ENCODE results near the gene PDE2A. TPM values are rescaled to one million over a fixed set of nuclear protein-coding genes. Genes with fewer than 3 reads are reported as not detected.

Gene PDE2A
- polyA plus RNA-seq, 1 donor (not counting 4 experiments of a cell fraction or from before 2014, with no cell fraction given) = 0.38 TPM

GRCh38 chr11:72626414-72626936 lies 47.7 kb downstream of the PDE2A start:
- no peak overlapping the region for H3K4me3 ChIP-seq (ENCODE audit: control insufficient read depth in 2 of 3, extremely low read depth in 1 of 3, insufficient read depth in 2 of 3, low read depth in 1 of 3, low read length in 3 of 3)
- H4K20me1 ChIP-seq (ENCODE audit: control insufficient read depth, extremely low read depth, insufficient read depth, low read length) = no peaks in the 10 kb centered on the region
- no peak for DNase-seq (ENCODE audit: low read depth, low spot score)
- FAIRE-seq = no peak
- H3K27ac ChIP-seq (ENCODE audit: control insufficient read depth, insufficient read depth, low read length) = no peak overlapping the region
- TF ChIP-seq CTCF (optimal IDR thresholded peaks at IDR 0.05 in 1 of 3, IDR thresholded peaks at IDR 0.05 in 1 of 3, conservative IDR thresholded peaks at IDR 0.05 in 1 of 3; ENCODE audit: extremely low read depth in 1 of 3, insufficient read depth in 2 of 3, low read length in 3 of 3) (no peak), EZH2 (IDR thresholded peaks at IDR 0.05; ENCODE audit: low read length) (no peak)
- H3K9me3 ChIP-seq (ENCODE audit: control insufficient read depth, low read depth, low read length) = no peaks in the 10 kb centered on the region
- no peaks in the 10 kb centered on the region for H3K79me2 ChIP-seq (ENCODE audit: control insufficient read depth, insufficient read depth, low read length)
- no peaks in the 10 kb centered on the region for H3K4me1 ChIP-seq (ENCODE audit: control insufficient read depth, extremely low read depth, insufficient read depth, low read length)
- dilution Hi-C loops (cut with MboI; ENCODE audit: extremely low pct_ligation_motif_present, low sequenced_read_pairs) = no loop called here
- H3K9ac ChIP-seq (ENCODE audit: control insufficient read depth, extremely low read depth, insufficient read depth, low read length) = no peak overlapping the region
- H3K36me3 ChIP-seq (ENCODE audit: control insufficient read depth in 2 of 2, extremely low read depth in 1 of 2, insufficient read depth in 2 of 2, low read length in 2 of 2) = no peaks in the 10 kb centered on the region
- H2AFZ ChIP-seq (ENCODE audit: control insufficient read depth, low read length) = no peak overlapping the region
- peaks cover 16% of the 10 kb centered on the region for H3K27me3 ChIP-seq (ENCODE audit: control insufficient read depth, extremely low read depth, insufficient read depth, low read length)
- no peak overlapping the region for H3K4me2 ChIP-seq (ENCODE audit: control insufficient read depth, extremely low read depth, insufficient read depth, low read depth, low read length)
- no peaks in the 10 kb centered on the region for H3K9me1 ChIP-seq (ENCODE audit: control insufficient read depth, extremely low read depth, insufficient read depth, low read length)

- no peaks in the 10 kb centered on the region for H3K9me1 ChIP-seq (ENCODE audit: control insufficient read depth, extremely low read depth, insufficient read depth, low read length)
- H2AFZ ChIP-seq (ENCODE audit: control insufficient read depth, low read length) = no peak overlapping the region
- H3K79me2 ChIP-seq (ENCODE audit: control insufficient read depth, insufficient read depth, low read length) = no peaks in the 10 kb centered on the region
- H3K27ac ChIP-seq (ENCODE audit: control insufficient read depth, insufficient read depth, low read length) = no peak overlapping the region
- H3K4me3 ChIP-seq (ENCODE audit: control insufficient read depth in 2 of 3, extremely low read depth in 1 of 3, insufficient read depth in 2 of 3, low read depth in 1 of 3, low read length in 3 of 3) = no peak overlapping the region
- no peak overlapping the region for H3K4me2 ChIP-seq (ENCODE audit: control insufficient read depth, extremely low read depth, insufficient read depth, low read depth, low read length)
- H4K20me1 ChIP-seq (ENCODE audit: control insufficient read depth, extremely low read depth, insufficient read depth, low read length) = no peaks in the 10 kb centered on the region
- no peaks in the 10 kb centered on the region for H3K9me3 ChIP-seq (ENCODE audit: control insufficient read depth, low read depth, low read length)
- TF ChIP-seq CTCF (optimal IDR thresholded peaks at IDR 0.05 in 1 of 3, IDR thresholded peaks at IDR 0.05 in 1 of 3, conservative IDR thresholded peaks at IDR 0.05 in 1 of 3; ENCODE audit: extremely low read depth in 1 of 3, insufficient read depth in 2 of 3, low read length in 3 of 3) (no peak), EZH2 (IDR thresholded peaks at IDR 0.05; ENCODE audit: low read length) (no peak)
- dilution Hi-C loops (cut with MboI; ENCODE audit: extremely low pct_ligation_motif_present, low sequenced_read_pairs) = no loop called here
- no peak for FAIRE-seq
- no peak for DNase-seq (ENCODE audit: low read depth, low spot score)
- H3K27me3 ChIP-seq (ENCODE audit: control insufficient read depth, extremely low read depth, insufficient read depth, low read length) = peaks cover 16% of the 10 kb centered on the region
- no peaks in the 10 kb centered on the region for H3K36me3 ChIP-seq (ENCODE audit: control insufficient read depth in 2 of 2, extremely low read depth in 1 of 2, insufficient read depth in 2 of 2, low read length in 2 of 2)
- no peak overlapping the region for H3K9ac ChIP-seq (ENCODE audit: control insufficient read depth, extremely low read depth, insufficient read depth, low read length)
- no peaks in the 10 kb centered on the region for H3K4me1 ChIP-seq (ENCODE audit: control insufficient read depth, extremely low read depth, insufficient read depth, low read length)
Measured at GRCh38 chr11:72625691-72626413, 48.4 kb downstream of the PDE2A start.
